A673 (cell line): Measurements from ENCODE around the gene IL17REL. TPM values are rescaled to one million over a fixed set of nuclear protein-coding genes. Genes with fewer than 3 reads are reported as not detected.
"Not testable (repeated sequence)": the region's sequence is repeated elsewhere in the genome, so short reads cannot be mapped to it uniquely, and the experiment has no call there.

Experiments
- BruUV-seq: library from RNA; stranded (reverse); fragments of 400-500 nt; replicated peaks from 2 replicates; lab custom pipeline; 2021; lab: Mats Ljungman, UMichigan
- CTCF ChIA-PET: fragments of 300-600 bp; sonication (Branson Sonifier 250); formaldehyde crosslinking; loops from one replicate; lab custom pipeline; 2022; ENCODE audit warnings: antibody characterized with exemption; lab: Charles Lee
- POLR2A ChIA-PET: fragments of 300-600 bp; sonication (Branson Sonifier 250); formaldehyde crosslinking; loops from one replicate; lab custom pipeline; 2022; ENCODE audit warnings: antibody characterized with exemption; ENCODE audit not compliant: low non-redundant PET; lab: Charles Lee
- DNase-seq: peaks from one replicate; pipeline ENCODE4 v3.0.0-alpha.2; 2015; ENCODE audit warnings: low spot score
- H3K27ac ChIP-seq: fragments of 200-600 bp; sonication (generic); 2 replicates; pipeline ENCODE4 v1.5.1; 2016; ENCODE audit warnings: mixed run types, low read depth, mild to moderate bottlenecking, mixed read lengths, antibody characterized with exemption, low read length; ENCODE audit not compliant: poor library complexity, severe bottlenecking
- H3K27me3 ChIP-seq: fragments of 200-600 bp; sonication (generic); replicated peaks from 2 replicates; pipeline ENCODE4 v1.6.1; 2017; ENCODE audit warnings: mixed run types, low read depth, mild to moderate bottlenecking, mixed read lengths, antibody characterized with exemption, low read length; ENCODE audit not compliant: insufficient read depth, poor library complexity
- H3K36me3 ChIP-seq: fragments of 200-600 bp; sonication (generic); 2 replicates; pipeline ENCODE4 v1.6.1; 2016; ENCODE audit warnings: mixed run types, mild to moderate bottlenecking, mixed read lengths, antibody characterized with exemption, low read length; ENCODE audit not compliant: insufficient read depth, poor library complexity, severe bottlenecking
- H3K4me1 ChIP-seq: fragments of 200-600 bp; sonication (generic); 2 replicates; pipeline ENCODE4 v1.6.1; 2017; ENCODE audit warnings: mixed run types, mild to moderate bottlenecking, mixed read lengths, antibody characterized with exemption, low read length; ENCODE audit not compliant: insufficient read depth, poor library complexity, severe bottlenecking
- H3K4me3 ChIP-seq: fragments of 200-600 bp; sonication (generic); 2 replicates; pipeline ENCODE4 v1.5.1; 2016; ENCODE audit warnings: low read depth, mixed run types, mild to moderate bottlenecking, mixed read lengths, low read length; ENCODE audit not compliant: poor library complexity, severe bottlenecking
- H3K9me3 ChIP-seq: fragments of 200-600 bp; sonication (generic); 2 replicates; pipeline ENCODE4 v1.6.1; 2016; ENCODE audit warnings: mixed run types, low read depth, mild to moderate bottlenecking, mixed read lengths, antibody characterized with exemption, low read length; ENCODE audit not compliant: poor library complexity, severe bottlenecking
- EZH2 ChIP-seq: fragments of 200-600 bp; sonication (generic); IDR thresholded peaks from 2 replicates; pipeline ENCODE4 v1.6.1; 2017; ENCODE audit warnings: borderline replicate concordance, low read depth, mild to moderate bottlenecking, mixed read lengths, antibody characterized with exemption, low read length; ENCODE audit not compliant: poor library complexity, severe bottlenecking
- intact Hi-C: fragments of 100-400 bp; cut with micrococcal nuclease; formaldehyde crosslinking; loops from one replicate; pipeline ENCODE4 v1.10.0; 2022; ENCODE audit not compliant: unreplicated experiment
- total RNA-seq: library from RNA; stranded (reverse); gene quantifications from 2 replicates; pipeline ENCODE4 v1.2.3, GENCODE V29; 2021
- TF ChIP-seq, protein P1 (sequence below): fragments of 300-800, 200-600 bp; sonication (generic); conservative IDR thresholded peaks from 2 replicates; pipeline ENCODE4 v1.5.1; 2017; ENCODE audit warnings: low read depth, mild to moderate bottlenecking, antibody characterized with exemption, low read length, moderate library complexity, mixed read lengths

Gene IL17REL
- total RNA-seq, 1 experiment from 2014 or later = not detected

DNA sequence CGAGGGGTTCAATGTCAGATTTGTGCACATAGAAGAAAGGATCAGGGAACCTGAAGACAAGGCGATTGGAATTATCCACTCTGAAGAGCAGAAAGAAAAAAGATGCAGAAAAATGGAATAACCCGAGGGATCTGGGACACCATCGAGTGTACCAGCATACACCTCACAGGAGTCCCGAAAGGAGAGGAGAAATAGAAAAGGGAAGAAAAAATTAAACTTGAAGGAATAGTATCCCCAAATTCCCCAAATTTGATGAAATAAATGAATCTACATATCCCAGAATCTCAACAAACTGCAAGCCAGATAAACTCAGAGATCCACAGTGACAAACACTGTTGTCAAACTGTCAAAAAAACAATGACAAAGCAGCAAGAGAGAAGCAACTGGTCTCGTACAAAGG is 21.4 kb downstream of the IL17REL start:
- H3K4me3 ChIP-seq = no peak overlapping the region
- no peaks in the 10 kb centered on the region for H3K27me3 ChIP-seq
- BruUV-seq = no TSS peak
- no peak for DNase-seq
- no peak for TF ChIP-seq EZH2
- intact Hi-C loops = loop anchor here (5.0 kb wide), 2 partner anchors 41 to 59 kb away; no protein-coding TSS in a partner anchor
- H3K4me1 ChIP-seq = no peaks in the 10 kb centered on the region
- ChIA-PET CTCF (interaction anchor here (1.2 kb wide), 1 partner anchor 11 kb away, joined by 7 read pairs; no protein-coding TSS in a partner anchor), POLR2A (no interaction called here)
- no peaks in the 10 kb centered on the region for H3K36me3 ChIP-seq
- H3K27ac ChIP-seq = no peak overlapping the region
- peaks cover 17% of the 10 kb centered on the region for H3K9me3 ChIP-seq

DNA sequence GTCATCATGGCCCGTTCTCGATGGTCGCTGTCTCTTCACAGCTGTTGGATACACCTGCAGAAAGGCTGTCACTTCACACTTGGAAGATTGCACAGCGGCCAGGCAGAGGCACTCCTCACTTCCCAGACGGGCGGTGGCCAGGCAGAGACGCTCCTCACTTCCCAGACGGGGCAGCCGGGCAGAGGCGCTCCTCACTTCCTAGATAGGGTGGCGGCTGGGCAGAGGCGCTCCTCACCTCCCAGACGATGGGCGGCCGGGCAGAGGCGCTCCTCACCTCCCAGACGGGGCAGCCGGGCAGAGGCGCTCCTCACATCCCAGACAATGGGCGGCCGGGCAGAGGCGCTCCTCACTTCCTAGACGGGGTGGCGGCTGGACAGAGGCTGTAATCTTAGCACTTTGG is 22.7 kb downstream of the IL17REL start:
- intact Hi-C loops = loop anchor here (5.0 kb wide), 2 partner anchors 42 to 58 kb away; no protein-coding TSS in a partner anchor
- DNase-seq, H3K27ac ChIP-seq, POLR2A ChIA-PET, H3K4me1 ChIP-seq, H3K36me3 ChIP-seq, H3K4me3 ChIP-seq, BruUV-seq, H3K27me3 ChIP-seq: not testable (repeated sequence)
- CTCF ChIA-PET = interaction anchor here (1.2 kb wide), 1 partner anchor 10 kb away, joined by 7 read pairs; no protein-coding TSS in a partner anchor
- peaks cover 18% of the 10 kb centered on the region for H3K9me3 ChIP-seq

DNA sequence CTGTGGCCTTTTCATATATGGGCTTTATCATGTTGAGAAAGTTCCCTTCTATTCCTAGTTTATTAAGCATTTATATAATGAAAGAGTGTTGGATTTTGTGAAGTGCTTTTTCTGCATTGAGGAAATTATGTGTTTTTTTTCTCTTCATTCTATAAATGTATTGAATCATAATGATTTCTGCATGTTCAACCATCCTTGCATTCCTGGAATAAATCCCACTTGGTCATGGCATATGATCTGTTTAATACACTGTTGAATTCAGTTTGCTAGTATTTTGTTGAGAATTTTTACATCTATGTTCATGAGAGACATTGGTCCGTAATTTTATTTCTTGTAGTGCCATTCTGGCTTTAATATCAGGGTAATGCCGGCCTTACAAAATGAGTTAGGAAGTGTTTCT is 26.2 kb downstream of the IL17REL start:
- Histone ChIP-seq H3K4me1 (peaks cover 6% of the 10 kb centered on the region), H3K27ac (no peak overlapping the region), H3K4me3 (no peak overlapping the region), H3K9me3 (peaks cover 16% of the 10 kb centered on the region), H3K36me3 (no peaks in the 10 kb centered on the region), H3K27me3 (peaks cover 18% of the 10 kb centered on the region)
- no peak for TF ChIP-seq EZH2
- TF ChIP-seq, protein P1, sequence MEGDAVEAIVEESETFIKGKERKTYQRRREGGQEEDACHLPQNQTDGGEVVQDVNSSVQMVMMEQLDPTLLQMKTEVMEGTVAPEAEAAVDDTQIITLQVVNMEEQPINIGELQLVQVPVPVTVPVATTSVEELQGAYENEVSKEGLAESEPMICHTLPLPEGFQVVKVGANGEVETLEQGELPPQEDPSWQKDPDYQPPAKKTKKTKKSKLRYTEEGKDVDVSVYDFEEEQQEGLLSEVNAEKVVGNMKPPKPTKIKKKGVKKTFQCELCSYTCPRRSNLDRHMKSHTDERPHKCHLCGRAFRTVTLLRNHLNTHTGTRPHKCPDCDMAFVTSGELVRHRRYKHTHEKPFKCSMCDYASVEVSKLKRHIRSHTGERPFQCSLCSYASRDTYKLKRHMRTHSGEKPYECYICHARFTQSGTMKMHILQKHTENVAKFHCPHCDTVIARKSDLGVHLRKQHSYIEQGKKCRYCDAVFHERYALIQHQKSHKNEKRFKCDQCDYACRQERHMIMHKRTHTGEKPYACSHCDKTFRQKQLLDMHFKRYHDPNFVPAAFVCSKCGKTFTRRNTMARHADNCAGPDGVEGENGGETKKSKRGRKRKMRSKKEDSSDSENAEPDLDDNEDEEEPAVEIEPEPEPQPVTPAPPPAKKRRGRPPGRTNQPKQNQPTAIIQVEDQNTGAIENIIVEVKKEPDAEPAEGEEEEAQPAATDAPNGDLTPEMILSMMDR = no peak
- no peak for DNase-seq
- no TSS peak for BruUV-seq
- ChIA-PET CTCF (no interaction called here), POLR2A (no interaction called here)
- intact Hi-C loops = no loop called here

DNA sequence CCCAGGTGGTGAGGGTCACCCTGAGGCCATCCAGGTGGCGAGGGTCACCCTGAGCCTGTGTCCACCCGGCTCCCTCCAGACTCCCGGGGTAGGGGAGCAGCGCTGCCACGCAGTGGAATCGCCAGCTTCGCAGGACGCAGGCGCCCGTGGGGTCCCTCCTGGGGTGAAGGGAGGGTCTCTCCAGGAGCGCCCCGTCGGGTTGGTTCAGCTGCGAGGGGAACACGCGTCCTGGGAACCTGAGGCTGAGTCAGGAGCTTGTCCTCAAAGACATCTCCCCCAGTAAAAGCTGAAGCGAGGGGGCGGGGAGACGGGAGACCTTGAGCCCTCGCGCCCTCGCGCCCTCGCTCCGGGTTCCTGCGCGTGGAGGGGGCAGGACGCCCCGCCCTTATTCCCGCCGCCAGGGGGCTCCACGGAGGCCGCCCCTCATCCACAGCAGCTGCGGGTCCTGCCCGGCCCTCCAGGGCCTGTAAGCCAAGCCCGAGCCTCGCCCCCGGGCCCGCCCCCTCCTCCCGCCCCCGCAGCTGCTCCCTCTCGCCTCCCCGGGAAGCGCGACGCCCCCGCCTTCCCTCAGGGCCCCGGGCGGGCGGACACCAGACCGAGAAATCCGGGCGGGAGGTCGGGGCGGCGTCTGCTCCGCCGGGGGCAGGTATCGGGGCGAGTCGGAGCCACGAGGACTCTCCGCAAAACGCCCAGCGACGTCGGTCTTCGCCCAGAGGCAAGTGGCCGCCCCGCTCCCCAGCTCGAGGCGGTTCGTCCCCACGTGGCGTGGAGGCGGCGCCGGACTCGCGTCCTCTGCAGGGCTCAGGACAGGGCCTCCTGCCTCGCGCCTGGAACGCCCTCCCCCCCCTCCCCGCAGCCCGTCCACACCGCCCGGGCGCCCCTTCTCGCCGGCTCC is 29.2 kb downstream of the IL17REL start:
- Histone ChIP-seq H3K4me3 (peak overlapping the region; percentile 15), H3K27ac (no peak overlapping the region), H3K27me3 (peaks cover 18% of the 10 kb centered on the region), H3K9me3 (peaks cover 16% of the 10 kb centered on the region), H3K36me3 (no peaks in the 10 kb centered on the region), H3K4me1 (peaks cover 6% of the 10 kb centered on the region)
- BruUV-seq = no TSS peak
- no peak for DNase-seq
- no peak for TF ChIP-seq EZH2
- TF ChIP-seq, protein P1 = peak; percentile 55
- intact Hi-C loops = no loop called here
- ChIA-PET CTCF (interaction anchor here (0.6 kb wide), 1 partner anchor 24 kb away, joined by 4 read pairs; no protein-coding TSS in a partner anchor), POLR2A (no interaction called here)

DNA sequence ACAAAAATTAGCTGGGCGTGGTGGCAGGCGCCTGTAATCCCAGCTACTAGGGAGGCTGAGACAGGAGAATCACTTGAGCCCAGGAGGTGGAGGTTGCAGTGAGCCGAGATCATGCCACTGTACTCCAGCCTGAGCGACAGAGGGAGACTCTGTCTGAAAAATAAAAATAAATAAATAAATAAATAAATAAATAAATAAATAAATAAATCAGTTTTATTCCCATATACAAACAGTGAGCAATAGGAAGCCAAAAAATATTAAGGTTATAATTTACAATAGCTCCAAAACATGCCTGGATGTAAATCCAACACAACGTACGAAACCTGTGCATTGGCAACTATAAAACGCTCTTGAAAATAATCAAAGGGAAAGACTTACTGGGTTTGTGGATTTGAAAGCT is 30.8 kb downstream of the IL17REL start:
- H3K27ac ChIP-seq, POLR2A ChIA-PET, DNase-seq, H3K4me1 ChIP-seq, intact Hi-C loops, BruUV-seq, H3K4me3 ChIP-seq, H3K36me3 ChIP-seq: not testable (repeated sequence)
- peaks cover 16% of the 10 kb centered on the region for H3K9me3 ChIP-seq
- peaks cover 18% of the 10 kb centered on the region for H3K27me3 ChIP-seq
- CTCF ChIA-PET = interaction anchor here (0.6 kb wide), 1 partner anchor 11 kb away, joined by 3 read pairs; no protein-coding TSS in a partner anchor
